Stomach (tissue), 4 donors: Measurements from ENCODE around the gene ARHGAP32.

Experiments used
- POLR2A ChIP-seq, 4 donors: fragments of 450-650 bp; IDR thresholded peaks; one replicate each; pipeline ENCODE4 v1.6.1; 2016; ENCODE audit warnings: antibody characterized with exemption in 4 of 4, control low read depth in 2 of 4, mild to moderate bottlenecking in 1 of 4, moderate library complexity in 1 of 4
- TF ChIP-seq, protein P1 (sequence below), 7 experiments: fragments of 450-650 bp in 4 of 7; fragments of 200-600 bp in 3 of 7; sonication (generic) in 3 of 7; IDR thresholded peaks; one replicate each; pipeline ENCODE4 v1.5.1; 2016 to 2019; ENCODE audit warnings: antibody characterized with exemption in 7 of 7, control low read depth in 2 of 7, mild to moderate bottlenecking in 1 of 7

GRCh38 chr11:128983023-128983422, 209.1 kb downstream of the ARHGAP32 start:
- TF ChIP-seq, protein P1, sequence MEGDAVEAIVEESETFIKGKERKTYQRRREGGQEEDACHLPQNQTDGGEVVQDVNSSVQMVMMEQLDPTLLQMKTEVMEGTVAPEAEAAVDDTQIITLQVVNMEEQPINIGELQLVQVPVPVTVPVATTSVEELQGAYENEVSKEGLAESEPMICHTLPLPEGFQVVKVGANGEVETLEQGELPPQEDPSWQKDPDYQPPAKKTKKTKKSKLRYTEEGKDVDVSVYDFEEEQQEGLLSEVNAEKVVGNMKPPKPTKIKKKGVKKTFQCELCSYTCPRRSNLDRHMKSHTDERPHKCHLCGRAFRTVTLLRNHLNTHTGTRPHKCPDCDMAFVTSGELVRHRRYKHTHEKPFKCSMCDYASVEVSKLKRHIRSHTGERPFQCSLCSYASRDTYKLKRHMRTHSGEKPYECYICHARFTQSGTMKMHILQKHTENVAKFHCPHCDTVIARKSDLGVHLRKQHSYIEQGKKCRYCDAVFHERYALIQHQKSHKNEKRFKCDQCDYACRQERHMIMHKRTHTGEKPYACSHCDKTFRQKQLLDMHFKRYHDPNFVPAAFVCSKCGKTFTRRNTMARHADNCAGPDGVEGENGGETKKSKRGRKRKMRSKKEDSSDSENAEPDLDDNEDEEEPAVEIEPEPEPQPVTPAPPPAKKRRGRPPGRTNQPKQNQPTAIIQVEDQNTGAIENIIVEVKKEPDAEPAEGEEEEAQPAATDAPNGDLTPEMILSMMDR (IDR thresholded peaks at IDR 0.05) = no peak
- TF ChIP-seq POLR2A (IDR thresholded peaks at IDR 0.05) = no peak
